NCI-H2196 treated with DMSO at 0.1 percent for 48 hours (cell line): ENCODE data around the gene AZU1.

Experiments
- DNase-seq: peaks from one replicate; lab custom pipeline; 2025; ENCODE audit not compliant: unreplicated experiment; lab: John Stamatoyannopoulos, UW

The AZU1 gene, protein sequence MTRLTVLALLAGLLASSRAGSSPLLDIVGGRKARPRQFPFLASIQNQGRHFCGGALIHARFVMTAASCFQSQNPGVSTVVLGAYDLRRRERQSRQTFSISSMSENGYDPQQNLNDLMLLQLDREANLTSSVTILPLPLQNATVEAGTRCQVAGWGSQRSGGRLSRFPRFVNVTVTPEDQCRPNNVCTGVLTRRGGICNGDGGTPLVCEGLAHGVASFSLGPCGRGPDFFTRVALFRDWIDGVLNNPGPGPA

DNA sequence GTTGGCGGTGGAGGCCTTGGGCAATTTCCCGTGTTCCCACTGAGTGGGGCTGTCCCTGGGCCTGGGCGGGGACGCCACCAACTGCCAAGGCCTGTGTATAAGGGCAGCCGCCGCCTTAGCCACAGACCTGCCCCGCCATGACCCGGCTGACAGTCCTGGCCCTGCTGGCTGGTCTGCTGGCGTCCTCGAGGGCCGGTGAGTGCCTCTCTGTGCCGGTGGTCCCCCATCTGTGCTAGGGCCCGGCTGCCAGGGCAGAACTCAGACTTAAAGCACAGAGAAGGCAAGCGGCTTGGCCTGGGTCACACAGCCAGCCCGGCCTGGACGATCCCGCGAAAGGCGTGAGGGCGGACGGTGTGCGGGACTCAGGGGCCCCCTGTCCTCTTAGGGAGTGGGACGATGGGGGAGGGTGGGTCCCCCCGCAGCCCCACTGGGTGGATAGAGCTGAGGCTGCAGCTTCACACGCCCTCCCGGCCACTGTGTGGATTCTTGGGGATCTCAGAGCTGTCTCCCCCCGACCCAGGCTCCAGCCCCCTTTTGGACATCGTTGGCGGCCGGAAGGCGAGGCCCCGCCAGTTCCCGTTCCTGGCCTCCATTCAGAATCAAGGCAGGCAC, at the start of gene AZU1:
Gene AZU1 (plus strand): TSS at position 128 of the 612 bp plus-strand sequence. CDS start 10 bp downstream, at position 138.
- DNase-seq, result no peak

DNA sequence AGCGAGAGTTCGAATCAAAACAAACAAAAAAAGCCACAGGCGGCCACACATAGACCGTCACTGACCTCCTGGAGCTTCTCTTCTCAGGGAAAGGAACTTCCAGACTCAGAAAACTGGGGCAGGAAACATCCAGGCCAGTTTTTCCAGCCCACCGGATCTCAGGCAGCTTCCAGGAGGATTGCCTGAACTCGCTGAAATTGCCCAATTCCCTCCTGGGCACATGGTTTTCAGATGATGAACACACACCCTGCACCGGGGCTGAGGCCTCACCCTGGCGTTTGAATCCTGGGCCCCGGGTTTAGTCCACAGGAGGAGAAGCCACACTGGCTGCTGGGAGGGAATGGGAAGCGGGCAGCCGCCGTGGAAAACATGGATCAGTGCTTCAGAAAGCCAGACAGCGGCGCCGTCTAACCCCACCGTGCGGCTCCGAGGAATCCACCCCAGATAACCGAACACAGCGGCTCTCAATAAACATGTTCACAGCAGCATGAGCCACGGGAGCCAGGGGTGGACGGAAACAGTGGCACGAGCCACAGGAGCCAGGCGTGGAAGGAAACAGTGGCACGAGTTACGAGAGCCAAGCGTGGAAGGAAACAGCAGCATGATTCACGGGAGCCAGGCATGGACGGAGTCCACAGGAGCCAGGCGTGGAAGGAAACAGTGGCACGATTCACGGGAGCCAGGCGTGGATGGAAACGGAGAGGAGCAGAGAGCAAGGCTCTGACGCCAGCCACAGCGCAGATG, 48.6 kb upstream of the AZU1 start:
- no peak for DNase-seq

DNA sequence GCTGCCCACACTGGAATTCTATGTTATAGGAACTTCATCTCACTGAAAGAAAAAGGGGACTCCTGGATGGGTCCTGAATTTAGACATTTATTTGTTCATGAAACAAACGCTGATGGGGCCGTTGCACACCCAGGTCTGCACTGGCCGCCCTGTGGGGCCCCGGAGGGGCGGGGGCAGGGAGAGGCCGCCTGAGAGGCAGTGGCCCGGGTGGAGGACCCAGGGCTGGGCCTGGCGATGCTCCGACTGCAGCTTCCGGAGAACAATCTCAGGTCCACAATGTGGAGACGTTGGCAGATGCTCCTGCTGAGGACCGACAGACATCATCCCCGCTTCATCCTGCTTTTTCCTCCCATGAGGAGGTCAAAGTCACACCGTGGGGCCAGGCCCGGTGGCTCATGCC, 46.7 kb upstream of the AZU1 start:
- DNase-seq, result no peak

DNA sequence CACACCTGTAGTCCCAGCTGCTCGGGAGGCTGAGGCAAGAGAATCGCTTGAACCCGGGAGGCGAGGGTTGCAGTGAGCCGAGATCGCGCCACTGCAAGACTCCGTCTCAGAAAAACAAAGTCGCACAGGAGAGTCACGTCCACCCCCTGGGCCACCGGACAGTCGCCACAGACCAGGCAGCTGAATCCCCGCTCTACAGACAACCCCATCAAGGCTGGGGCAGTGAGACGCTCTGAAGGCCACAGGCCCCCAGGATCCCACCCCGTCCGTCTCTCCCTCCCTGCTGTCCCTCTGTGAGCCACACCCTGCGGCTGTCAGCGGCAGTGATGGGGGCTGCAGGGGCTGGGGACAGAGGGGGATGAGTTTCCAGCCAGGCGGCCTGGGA, 45.8 kb upstream of the AZU1 start:
- DNase-seq, result no peak

DNA sequence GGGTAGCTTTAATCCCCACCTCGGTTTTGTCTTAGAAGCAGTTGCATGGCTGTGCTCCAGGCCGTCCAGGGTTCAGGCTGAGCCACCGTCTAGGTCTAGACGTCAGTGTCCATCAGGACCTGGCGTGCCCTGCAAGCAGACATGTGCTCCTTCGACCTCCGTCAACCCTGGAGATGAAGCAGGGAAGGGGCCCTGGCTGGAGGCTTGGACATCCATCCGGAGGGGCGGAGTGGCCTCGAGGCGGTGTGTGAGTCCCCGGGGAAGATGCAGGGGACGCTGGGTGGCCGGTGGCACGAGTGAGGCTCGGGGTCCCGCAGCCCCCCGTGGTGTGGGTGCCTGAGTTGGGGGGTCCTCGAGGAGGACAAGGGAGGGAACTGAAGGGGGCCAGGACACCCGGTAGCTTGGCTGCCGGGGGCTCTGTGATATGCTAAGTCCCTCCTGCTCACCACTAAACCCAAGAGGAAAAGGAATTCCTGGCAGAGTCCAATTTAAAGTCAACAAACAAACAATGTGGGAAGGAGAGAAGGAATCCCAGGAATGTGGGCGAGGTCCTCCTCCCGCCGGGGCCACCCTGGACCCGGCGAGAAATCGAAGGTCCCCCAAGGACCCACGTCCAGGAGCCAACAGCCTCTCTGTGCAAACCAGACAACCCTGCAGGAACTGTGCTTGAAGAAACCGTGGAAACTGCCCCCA, 45.3 kb upstream of the AZU1 start:
- no peak for DNase-seq

DNA sequence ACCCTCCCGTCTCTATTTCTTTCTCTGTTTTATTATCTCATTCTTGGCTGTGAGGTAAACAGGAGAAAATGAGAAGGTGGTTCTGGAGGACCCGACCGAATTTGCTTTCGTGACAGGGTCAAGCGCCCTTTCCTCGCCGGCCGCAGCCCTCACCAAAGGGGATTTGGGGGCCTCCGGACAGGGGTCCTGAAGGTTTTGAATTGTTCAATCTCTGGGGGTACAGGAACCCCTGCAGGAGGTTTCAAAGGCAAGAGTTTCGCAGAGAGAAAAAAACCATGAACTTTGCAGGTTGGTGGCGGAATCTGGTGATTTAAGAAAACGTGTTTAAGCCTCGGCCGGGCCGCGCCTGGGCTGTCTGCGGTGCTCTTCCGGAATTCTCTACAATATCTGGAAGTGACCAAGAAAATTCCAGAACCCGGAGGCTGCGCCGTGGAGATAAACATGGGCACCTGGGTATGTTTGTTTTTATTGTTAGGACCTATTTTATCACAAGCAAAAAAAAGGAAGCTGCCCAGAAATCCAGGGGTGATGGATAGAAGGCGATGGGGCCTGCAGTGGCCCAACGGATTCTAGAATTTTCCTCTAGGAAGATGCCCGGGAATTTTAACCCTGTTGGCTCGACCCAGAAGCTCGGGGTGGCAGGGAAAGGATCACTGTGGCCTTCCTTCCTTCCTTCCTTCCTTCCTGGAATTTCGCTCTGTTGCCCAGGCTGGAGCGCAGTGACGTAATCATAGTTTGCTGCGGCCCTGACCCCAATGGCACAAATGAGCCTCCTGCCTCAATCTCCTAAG, 44.6 kb upstream of the AZU1 start:
- DNase-seq, result no peak

DNA sequence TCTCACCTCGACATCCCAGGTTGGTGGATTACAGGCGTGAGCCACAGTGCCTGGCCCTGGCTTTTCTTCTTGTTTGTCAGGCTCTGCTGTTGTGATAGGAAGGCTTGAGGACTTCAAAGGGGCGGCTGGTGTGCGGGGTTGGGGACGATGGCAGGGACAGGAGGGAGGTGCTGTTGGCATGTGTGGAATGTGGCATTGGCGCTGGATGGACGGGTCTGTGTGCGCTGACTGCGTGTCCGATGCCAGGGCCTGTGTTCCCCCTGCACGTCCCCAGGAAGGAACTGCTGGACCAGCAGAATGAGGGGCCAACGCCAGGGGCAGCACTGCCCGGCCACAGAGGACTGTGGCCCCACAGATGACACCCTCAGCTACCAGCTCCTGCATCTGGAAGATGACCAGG, 43.1 kb upstream of the AZU1 start:
- DNase-seq, result no peak

DNA sequence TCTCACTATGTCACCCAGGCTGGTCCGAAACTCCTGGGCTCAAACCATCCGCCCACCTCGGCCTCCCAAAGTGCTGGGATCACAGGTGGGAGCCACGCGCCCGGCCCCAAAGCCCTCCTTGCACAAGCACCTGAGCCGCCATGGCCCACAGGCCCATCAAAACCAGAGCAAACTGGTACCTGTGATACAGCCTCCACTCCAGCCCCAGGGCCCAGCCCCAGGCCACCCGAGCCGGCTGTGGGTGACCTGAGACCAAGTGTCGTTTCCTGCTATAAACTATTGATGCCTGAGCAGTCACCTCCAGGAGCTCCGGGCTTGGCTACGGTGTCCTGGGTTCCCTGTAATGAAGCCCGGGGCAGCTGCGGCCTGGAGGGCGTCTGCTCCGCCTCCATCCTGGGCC, 40.1 kb upstream of the AZU1 start:
- DNase-seq, result no peak

DNA sequence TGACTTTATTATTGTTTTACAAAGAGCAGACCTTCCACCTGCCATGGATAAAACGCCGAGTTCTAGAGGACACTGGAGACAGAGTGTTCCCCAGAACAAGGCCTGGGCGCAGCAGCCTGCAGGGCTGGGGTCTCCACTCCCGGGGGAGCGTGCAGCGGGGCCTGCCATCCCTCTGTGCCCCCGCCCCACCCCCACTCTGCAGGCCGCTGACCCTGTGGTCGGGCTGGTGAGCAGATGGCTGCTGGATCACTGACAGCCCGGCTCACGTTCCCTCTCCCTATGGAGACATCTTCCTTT, 39.0 kb upstream of the AZU1 start:
- no peak for DNase-seq

DNA sequence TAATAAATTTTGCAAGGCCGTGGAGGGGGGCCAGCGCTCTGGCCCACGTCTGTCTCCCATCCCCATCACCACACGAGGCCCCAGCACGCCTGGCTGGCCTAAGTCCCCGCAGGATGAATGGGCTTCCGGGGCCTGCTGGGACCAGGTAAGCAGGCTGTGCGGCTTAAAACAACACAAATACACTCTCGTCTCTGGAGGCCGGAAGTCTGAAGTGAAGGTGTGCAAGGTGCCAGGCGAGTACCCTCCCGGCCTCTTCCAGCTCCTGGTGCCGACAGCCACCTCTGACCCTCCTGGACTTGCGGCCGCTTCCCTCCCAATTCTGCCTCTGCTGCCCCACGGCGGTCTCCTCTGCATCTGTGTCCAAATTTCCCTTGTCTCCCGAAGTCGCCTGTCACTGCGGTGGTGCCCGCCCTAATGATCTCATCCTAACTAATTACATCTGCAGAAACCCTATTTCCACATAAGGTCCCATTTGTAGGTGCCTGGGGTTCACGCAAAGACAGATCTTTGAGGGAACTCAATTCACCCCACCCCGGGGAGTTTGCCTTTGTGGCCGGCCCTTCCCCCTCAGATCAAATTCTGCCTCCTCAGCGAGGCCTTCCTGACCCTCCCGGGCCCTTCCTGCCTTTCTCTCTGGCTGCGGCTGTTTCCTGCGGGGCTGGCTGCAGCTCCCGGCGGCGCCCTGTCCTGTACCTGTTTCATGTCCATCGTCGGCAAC, 38.5 kb upstream of the AZU1 start:
- no peak for DNase-seq

DNA sequence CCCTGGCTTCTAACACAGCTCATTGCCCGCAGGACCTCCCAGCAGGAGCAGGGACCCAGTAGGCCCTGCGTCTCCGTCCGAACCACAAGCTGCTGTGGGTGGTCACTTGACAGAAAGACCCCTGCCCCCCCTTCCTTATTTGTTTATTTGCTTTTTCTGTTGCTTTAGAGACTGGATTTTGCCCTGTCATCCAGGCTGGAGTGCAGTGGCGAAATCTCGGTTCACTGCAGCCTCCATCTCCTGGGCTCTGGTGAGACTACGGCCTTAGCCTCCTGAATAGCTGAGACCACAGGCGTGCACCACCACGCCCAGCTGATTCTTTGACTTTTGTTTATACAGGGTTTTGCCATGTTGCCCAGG, 38.0 kb upstream of the AZU1 start:
- DNase-seq, result no peak

DNA sequence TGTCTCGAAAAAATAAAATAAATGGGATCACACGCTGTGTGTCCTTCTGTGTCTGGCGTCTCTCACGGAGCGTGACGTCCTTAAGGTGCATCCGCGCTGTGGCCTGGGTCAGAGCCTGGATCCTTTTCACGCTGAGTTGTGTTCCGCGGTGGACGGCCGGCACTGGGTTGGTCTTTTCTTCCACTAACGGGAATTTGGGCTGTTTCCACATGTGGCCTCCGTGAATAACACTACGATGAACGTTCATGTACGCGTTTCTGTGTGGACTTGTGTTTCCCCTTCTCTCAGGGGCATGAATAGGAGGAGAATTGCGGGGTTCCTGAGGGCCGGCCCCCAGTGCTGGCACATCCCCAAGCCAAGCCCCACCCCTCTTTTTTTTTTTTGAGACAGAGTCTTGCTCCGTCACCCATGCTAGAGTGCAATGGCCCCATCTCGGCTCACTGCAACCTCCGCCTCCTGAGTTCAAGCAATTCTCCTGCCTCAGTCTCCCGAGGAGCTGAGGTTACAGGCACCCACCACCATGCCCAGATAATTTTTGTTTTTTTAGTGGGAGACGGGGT, 36.5 kb upstream of the AZU1 start:
- no peak for DNase-seq

DNA sequence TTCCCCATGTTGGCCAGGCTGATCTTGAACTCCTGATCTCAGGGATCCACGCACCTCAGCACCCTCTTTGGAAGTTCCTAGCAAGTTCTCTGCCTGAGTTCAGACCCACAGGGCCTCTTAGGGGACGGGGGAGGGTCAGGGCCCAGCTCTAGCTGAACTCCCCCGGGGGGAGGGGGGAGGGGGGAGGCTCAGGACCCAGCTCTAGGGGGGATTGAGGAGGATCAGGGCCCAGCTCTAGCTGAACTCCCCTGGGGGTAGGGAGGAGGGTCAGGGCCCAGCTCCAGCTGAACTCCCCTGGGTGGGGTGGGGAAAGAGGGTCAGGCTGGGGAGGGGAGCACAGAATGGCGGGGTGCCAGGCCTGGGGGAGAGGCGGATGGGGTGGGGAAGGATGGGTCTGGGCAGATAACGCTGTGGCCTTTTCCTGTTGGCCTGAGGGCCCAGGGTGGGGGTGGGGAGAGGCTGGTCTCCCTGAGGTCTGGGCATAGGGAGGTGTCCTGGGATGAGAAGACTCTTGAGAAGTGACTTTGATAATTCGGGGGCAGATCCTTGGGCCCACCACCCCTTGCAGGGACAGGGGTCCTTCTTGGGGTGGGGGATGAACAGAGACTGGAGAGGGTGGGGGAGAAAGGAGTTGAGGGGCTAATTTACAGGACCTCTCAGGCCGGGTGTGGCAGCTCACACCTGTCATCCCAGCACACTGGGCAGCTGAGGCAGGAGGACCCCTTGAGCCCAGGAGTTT, 35.9 kb upstream of the AZU1 start:
- no peak for DNase-seq

DNA sequence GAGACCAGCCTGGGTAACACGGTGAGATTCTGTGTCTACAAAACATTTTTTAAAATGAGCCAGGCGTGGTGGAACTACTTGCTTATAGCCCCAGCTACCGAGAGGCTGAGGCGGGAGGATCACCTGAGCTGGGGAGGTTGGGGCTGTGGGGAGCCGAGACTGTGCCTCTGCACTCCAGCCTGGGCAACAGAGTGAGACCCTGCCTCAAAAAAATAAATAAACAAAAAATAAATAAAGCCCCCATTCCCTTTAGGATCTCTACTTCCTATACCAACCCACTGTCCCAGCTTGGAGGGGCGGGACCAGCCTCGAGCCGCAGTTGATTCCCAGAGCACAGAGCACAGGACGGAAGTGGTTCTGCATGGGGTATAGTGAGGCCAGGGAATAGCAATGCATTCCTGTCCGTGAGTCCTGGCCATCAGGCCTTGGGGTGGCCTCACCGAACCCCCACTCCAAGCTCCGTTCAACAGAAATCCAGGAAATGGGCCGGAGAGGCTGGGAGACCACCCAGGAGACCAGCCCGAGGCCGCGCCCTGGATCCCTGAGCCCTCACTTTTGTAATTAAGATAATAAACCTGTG, 35.2 kb upstream of the AZU1 start:
- no peak for DNase-seq

DNA sequence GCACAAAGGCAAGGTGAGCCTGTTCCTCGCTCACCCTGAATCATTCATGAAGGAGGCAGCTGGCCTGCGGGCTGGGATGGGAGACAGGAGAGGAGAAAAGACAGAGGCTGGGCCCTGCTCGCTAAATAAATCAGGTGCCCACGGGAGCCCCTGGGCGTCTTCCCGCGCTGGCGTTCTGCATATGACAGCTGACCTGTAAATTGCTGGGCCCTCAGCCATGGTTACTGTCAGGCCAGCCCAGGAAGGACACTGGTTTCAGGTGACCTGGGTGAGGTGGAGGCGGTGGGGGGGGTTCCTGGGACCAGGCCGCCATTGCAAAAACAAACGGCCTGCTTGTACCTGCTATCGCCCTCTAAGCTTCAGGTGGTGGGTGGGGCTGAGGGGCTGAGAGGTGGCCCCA, 33.8 kb upstream of the AZU1 start:
- no peak for DNase-seq

DNA sequence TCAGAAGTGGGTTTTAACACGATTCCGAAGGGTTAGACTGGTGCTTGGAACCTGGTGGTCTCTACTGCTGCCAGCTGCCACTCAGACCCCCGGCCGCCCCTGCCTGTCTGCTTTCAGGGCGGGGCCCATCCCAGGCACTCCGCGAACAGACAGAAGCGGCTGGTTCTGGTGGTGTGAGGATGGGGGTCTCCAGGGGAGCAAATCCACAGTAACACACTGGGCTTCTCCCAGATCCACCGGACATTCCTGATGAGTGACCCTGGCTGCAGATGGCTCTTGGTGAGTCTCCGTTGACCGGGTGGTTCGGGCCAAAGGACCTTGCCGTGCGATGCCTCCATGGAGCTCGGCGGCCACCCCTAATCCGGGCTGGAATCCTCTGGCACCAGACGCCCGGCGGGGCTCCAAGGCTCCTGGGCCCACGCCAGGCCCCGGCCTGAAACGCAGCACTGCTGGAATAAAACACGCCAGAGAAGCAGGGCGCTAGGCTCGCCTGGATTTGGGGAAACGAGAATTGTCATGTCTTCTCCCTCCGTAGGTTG, 32.5 kb upstream of the AZU1 start:
- DNase-seq, result no peak

DNA sequence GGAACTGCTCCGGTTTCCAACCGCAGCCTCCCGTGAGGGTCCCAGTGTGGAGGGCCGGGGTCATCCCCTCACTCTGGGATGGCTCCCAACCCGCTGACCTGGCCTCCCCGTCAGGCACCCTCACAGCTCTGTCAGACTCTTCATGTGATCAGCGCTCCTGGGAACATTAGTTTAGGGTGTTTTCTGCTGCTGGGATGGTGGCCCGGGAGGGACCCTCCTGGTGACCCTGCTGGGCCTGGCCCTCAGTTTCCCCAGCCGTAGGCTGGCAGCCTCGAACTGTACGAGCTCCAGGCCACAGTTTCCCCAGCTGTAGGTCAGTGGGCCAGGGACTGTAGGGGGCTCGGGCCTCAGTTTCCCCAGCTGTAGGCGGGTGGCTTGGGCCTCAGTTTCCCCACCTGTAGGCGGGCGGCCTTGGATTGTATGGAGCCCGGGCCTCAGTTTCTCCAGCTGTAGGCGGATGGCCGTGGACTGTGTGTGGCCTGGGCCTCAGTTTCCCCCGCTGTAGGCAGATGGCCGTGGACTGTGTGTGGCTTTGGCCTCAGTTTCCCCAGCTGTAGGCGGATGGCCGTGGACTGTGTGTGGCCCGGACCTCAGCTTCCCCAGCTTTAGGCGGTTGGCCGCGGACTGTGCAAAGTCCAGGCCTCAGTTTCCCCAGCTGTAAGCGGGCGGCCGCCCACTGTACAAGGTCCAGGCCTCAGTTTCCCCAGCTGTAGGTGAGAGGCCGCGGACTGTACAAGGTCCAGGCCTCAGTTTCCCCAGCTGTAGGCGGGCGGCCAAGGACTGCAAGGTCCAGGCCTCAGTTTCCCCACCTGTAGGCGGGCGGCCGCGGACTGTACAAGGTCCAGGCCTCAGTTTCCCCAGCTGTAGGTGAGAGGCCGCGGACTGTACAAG, 31.7 kb upstream of the AZU1 start:
- DNase-seq, result no peak
